ENCODE data around the gene DGKK.

GRCh38 chrX:50327235-50327634 lies 143.4 kb downstream of the DGKK start:
- TF ChIP-seq CTCF (IDR thresholded peaks at IDR 0.05; ENCODE audit: insufficient read depth, low read length) (no peak), POLR2AphosphoS5 (IDR thresholded peaks at IDR 0.05; ENCODE audit: low read depth) (no peak)

All from HL-60 (cell line).